H1 (cell line): Measurements from ENCODE around the gene CDCP1. TPM values are rescaled to one million over a fixed set of nuclear protein-coding genes. Genes with fewer than 3 reads are reported as not detected.

ENCODE experiments used
- CTCF ChIA-PET: fragments of 300-600 bp; sonication (Branson Sonifier 250); formaldehyde crosslinking; loops from one replicate; lab custom pipeline; 2021; ENCODE audit not compliant: partially characterized antibody; lab: Charles Lee
- POLR2A ChIA-PET: fragments of 300-600 bp; sonication (Branson Sonifier 250); formaldehyde crosslinking; loops from one replicate; lab custom pipeline; 2021; ENCODE audit warnings: inconsistent platforms; ENCODE audit not compliant: partially characterized antibody; lab: Charles Lee
- DNase-seq, 2 experiments: peaks; one replicate each; pipeline versions ENCODE4 v3.0.0 to v3.0.0-alpha.2; 2010 to 2022; ENCODE audit warnings: low spot score in 2 of 2, low read depth in 1 of 2, mixed read lengths in 1 of 2
- FAIRE-seq: peaks from 2 replicates; lab custom pipeline; 2011; peaks lifted over from hg19 to GRCh38; lab: Jason Lieb, UNC
- H2AFZ ChIP-seq: 2 replicates; pipeline ENCODE4 v1.8.1; 2012; ENCODE audit warnings: low read length, inconsistent platforms
- H2AK5ac ChIP-seq: 2 replicates; pipeline ENCODE4 v1.6.1; 2013; ENCODE audit warnings: low read depth, low read length
- H2BK120ac ChIP-seq: replicated peaks from 2 replicates; pipeline ENCODE3; 2013; ENCODE audit warnings: low read depth, low read length, inconsistent platforms
- H2BK12ac ChIP-seq: 2 replicates; pipeline ENCODE4 v1.6.1; 2013; ENCODE audit warnings: low read depth, low read length
- H2BK15ac ChIP-seq: 2 replicates; pipeline ENCODE4 v1.6.1; 2013; ENCODE audit warnings: low read length
- H2BK20ac ChIP-seq: 2 replicates; pipeline ENCODE4 v1.6.1; 2013; ENCODE audit warnings: low read length
- H2BK5ac ChIP-seq: 2 replicates; pipeline ENCODE4 v1.6.1; 2013; ENCODE audit warnings: low read depth, low read length
- H3K14ac ChIP-seq: 2 replicates; pipeline ENCODE4 v1.6.1; 2013; ENCODE audit warnings: inconsistent platforms; ENCODE audit not compliant: insufficient read length
- H3K18ac ChIP-seq: 2 replicates; pipeline ENCODE4 v1.6.1; 2013; ENCODE audit warnings: low read length; ENCODE audit errors: extremely low read depth
- H3K23ac ChIP-seq: 2 replicates; pipeline ENCODE4 v1.6.1; 2013; ENCODE audit warnings: inconsistent platforms; ENCODE audit not compliant: insufficient read length
- H3K23me2 ChIP-seq: 2 replicates; pipeline ENCODE4 v1.6.1; 2013; ENCODE audit warnings: low read depth, low read length
- H3K27ac ChIP-seq: 2 replicates; pipeline ENCODE4 v1.6.1; 2011; ENCODE audit warnings: low read depth, low read length, inconsistent platforms
- H3K27me3 ChIP-seq, 4 experiments: replicated peaks in 1 of 4; 1 replicate in 1 of 4; 2 replicates in 3 of 4; pipeline versions ENCODE4 v1.6.1 to v1.8.1; 2011 to 2013; ENCODE audit warnings: low read length in 3 of 4, mild to moderate bottlenecking in 3 of 4, inconsistent platforms in 2 of 4, mixed read lengths in 2 of 4, moderate library complexity in 1 of 4; ENCODE audit not compliant: control insufficient read depth in 3 of 4, insufficient read depth in 3 of 4; ENCODE audit errors: extremely low read depth in 1 of 4
- H3K36me3 ChIP-seq, 4 experiments: 2 replicates each; pipeline versions ENCODE4 v1.6.1 to v1.8.1; 2011 to 2013; ENCODE audit warnings: mild to moderate bottlenecking in 4 of 4, low read length in 3 of 4, moderate library complexity in 2 of 4, control low read depth in 1 of 4, inconsistent platforms in 1 of 4; ENCODE audit not compliant: insufficient read depth in 4 of 4, control insufficient read depth in 2 of 4
- H3K4ac ChIP-seq: replicated peaks from 2 replicates; pipeline ENCODE3; 2013; ENCODE audit warnings: low read length, low read depth, mixed read lengths, inconsistent platforms; ENCODE audit not compliant: insufficient read length
- H3K4me1 ChIP-seq, 4 experiments: replicated peaks in 1 of 4; 1 replicate in 1 of 4; 2 replicates in 3 of 4; pipeline versions ENCODE4 v1.6.1 to v1.8.1; 2011 to 2013; ENCODE audit warnings: low read length in 3 of 4, inconsistent platforms in 2 of 4, mixed read lengths in 1 of 4; ENCODE audit not compliant: insufficient read depth in 4 of 4, control insufficient read depth in 3 of 4
- H3K4me2 ChIP-seq, 2 experiments: 2 replicates each; pipeline versions ENCODE4 v1.6.1 to v1.8.1; 2011 to 2013; ENCODE audit warnings: low read depth in 2 of 2, low read length in 2 of 2, control low read depth in 1 of 2, inconsistent platforms in 1 of 2, mild to moderate bottlenecking in 1 of 2; ENCODE audit not compliant: insufficient read depth in 1 of 2
- H3K4me3 ChIP-seq, 4 experiments: fragments of 200-600, 300-600 bp in 1 of 4; sonication (generic), shearing (Covaris generic), sonication (Bioruptor Twin) in 1 of 4; 2 replicates each; pipeline versions ENCODE4 v1.5.1 to v1.8.1; 2011 to 2016; ENCODE audit warnings: low read length in 4 of 4, low read depth in 3 of 4, control low read depth in 2 of 4, inconsistent platforms in 2 of 4, mild to moderate bottlenecking in 2 of 4, mixed read lengths in 1 of 4, moderate library complexity in 1 of 4; ENCODE audit not compliant: insufficient read depth in 2 of 4; ENCODE audit errors: extremely low read depth in 1 of 4
- H3K56ac ChIP-seq: replicated peaks from 2 replicates; pipeline ENCODE3; 2013; ENCODE audit warnings: low read depth, mild to moderate bottlenecking, mixed read lengths, low read length, inconsistent platforms; ENCODE audit not compliant: insufficient read length
- H3K79me1 ChIP-seq: 2 replicates; pipeline ENCODE4 v1.6.1; 2013; ENCODE audit warnings: low read depth, low read length, control low read depth
- H3K79me2 ChIP-seq, 2 experiments: 2 replicates each; pipeline versions ENCODE4 v1.6.1 to v1.8.1; 2012 to 2013; ENCODE audit warnings: low read length in 2 of 2, mild to moderate bottlenecking in 2 of 2, inconsistent platforms in 1 of 2; ENCODE audit not compliant: insufficient read depth in 2 of 2, control insufficient read depth in 1 of 2
- H3K9ac ChIP-seq, 4 experiments: replicated peaks in 1 of 4; 1 replicate in 1 of 4; 2 replicates in 3 of 4; pipeline versions ENCODE4 v1.6.1 to v1.8.1; 2011 to 2013; ENCODE audit warnings: low read depth in 3 of 4, low read length in 3 of 4, control low read depth in 2 of 4, mild to moderate bottlenecking in 2 of 4, moderate library complexity in 2 of 4, inconsistent platforms in 1 of 4; ENCODE audit errors: extremely low read depth in 1 of 4
- H3K9me3 ChIP-seq, 2 experiments: 2 replicates each; pipeline versions ENCODE4 v1.6.1 to v1.8.1; 2012 to 2013; ENCODE audit warnings: mild to moderate bottlenecking in 2 of 2, moderate library complexity in 2 of 2, control low read depth in 1 of 2, inconsistent platforms in 1 of 2, low read depth in 1 of 2, low read length in 1 of 2, mixed read lengths in 1 of 2; ENCODE audit not compliant: insufficient read depth in 2 of 2
- H4K20me1 ChIP-seq, 2 experiments: replicated peaks in 1 of 2; 2 replicates each; pipeline versions ENCODE3 to v1.8.1; 2011 to 2013; ENCODE audit warnings: inconsistent platforms in 2 of 2, low read length in 2 of 2, mild to moderate bottlenecking in 1 of 2; ENCODE audit not compliant: insufficient read depth in 2 of 2, control insufficient read depth in 1 of 2
- H4K5ac ChIP-seq: 2 replicates; pipeline ENCODE4 v1.6.1; 2013; ENCODE audit warnings: low read length, low read depth, mixed read lengths, inconsistent platforms; ENCODE audit not compliant: insufficient read length
- H4K8ac ChIP-seq: 2 replicates; pipeline ENCODE4 v1.8.0; 2013; ENCODE audit warnings: mild to moderate bottlenecking, moderate library complexity, low read length, inconsistent platforms; ENCODE audit not compliant: insufficient read depth; ENCODE audit errors: extremely low read depth
- H4K91ac ChIP-seq: replicated peaks from 2 replicates; pipeline ENCODE3; 2013; ENCODE audit warnings: low read length, mixed read lengths, inconsistent platforms; ENCODE audit not compliant: insufficient read length
- CBX8 ChIP-seq: fragments of 300-800, 300-1000 bp; sonication (generic); IDR thresholded peaks from 2 replicates; pipeline ENCODE4 v1.7.1; 2016; ENCODE audit warnings: low read depth, low read length, borderline replicate concordance
- MAX ChIP-seq: IDR thresholded peaks from 2 replicates; pipeline ENCODE4 v1.6.1; 2012; ENCODE audit warnings: inconsistent platforms
- TCF12 ChIP-seq: IDR thresholded peaks from 2 replicates; pipeline ENCODE4 v1.6.1; 2011; ENCODE audit warnings: low read depth, mild to moderate bottlenecking, low read length
- USF2 ChIP-seq: IDR thresholded peaks from 2 replicates; pipeline ENCODE4 v1.6.1; 2011; ENCODE audit warnings: low read length, improper control_type of control experiment
- WGBS, 2 experiments: shearing (Covaris generic) in 1 of 2; methylation state at CpG; one replicate each; pipeline versions ENCODE4 v1.1.6 to v1.1.7; 2013 to 2015; ENCODE audit warnings: low lambda C conversion rate in 2 of 2, mixed read lengths in 2 of 2, inconsistent platforms in 1 of 2, low coverage in 1 of 2, missing lambda C conversion rate in 1 of 2; ENCODE audit not compliant: insufficient replicate concordance in 2 of 2, insufficient coverage in 1 of 2, insufficient read length in 1 of 2; ENCODE audit errors: extremely low coverage in 1 of 2, missing lambda C conversion rate in 1 of 2; 5-methylcytosine and 5-hydroxymethylcytosine counted together
- polyA plus RNA-seq, 7 experiments: library from polyadenylated mRNA; depleted of rRNA in 3 of 7; stranded (reverse) in 5 of 7; unstranded in 2 of 7; fragments of >200 nt in 5 of 7; fragments of 200-250 nt in 2 of 7; gene quantifications; 1 replicate in 5 of 7; 2 replicates in 1 of 7; 4 replicates in 1 of 7; pipeline versions ENCODE4 v1.2.1 to v1.2.3, GENCODE V29; 2011 to 2013; ENCODE audit warnings: missing spikeins in 2 of 7, mixed read lengths in 2 of 7
- total RNA-seq: library from RNA; stranded (reverse); fragmentation: NEBNext Ultra II Directional; extraction: Animal tissue kit (Norgen Biotek cat#: 25700); gene quantifications from 2 replicates; pipeline ENCODE4 v1.2.1, GENCODE V29; 2021

The CDCP1 gene
- total and polyA plus RNA-seq, 2 of the 8 experiments (the other 6 are each of a cell fraction or from before 2014, with no cell fraction given), result 10.0 to 23.3 TPM

GRCh38 chr3:45062697-45063070 is 83.5 kb downstream of the CDCP1 start:
- Histone ChIP-seq H2BK5ac (no peak overlapping the region), H3K23me2 (no peaks in the 10 kb centered on the region), H3K79me1 (no peaks in the 10 kb centered on the region), H3K4me3 (no peak overlapping the region), H3K9ac (no peak overlapping the region), H3K4me2 (no peak overlapping the region), H2BK12ac (no peak overlapping the region), H4K91ac (no peak overlapping the region), H3K9me3 (no peaks in the 10 kb centered on the region), H2BK20ac (no peak overlapping the region), H2BK120ac (no peak overlapping the region), H2BK15ac (no peak overlapping the region), H3K56ac (no peak overlapping the region)
- CTCF ChIA-PET, result interaction anchor here (2.3 to 2.5 kb wide), 2 partner anchors 21 to 148 kb away, joined by 8 to 12 read pairs; no protein-coding TSS in a partner anchor
- POLR2A ChIA-PET, result no interaction called here
- DNase-seq, result no peak
- TF ChIP-seq MAX, result no peak
- TF ChIP-seq CBX8, result no peak
- no peak for TF ChIP-seq USF2
- no peak for TF ChIP-seq TCF12
- TF ChIP-seq, all 59 proteins: peak for 0
- no peak overlapping the region for H3K27ac ChIP-seq
- no peak overlapping the region for H3K18ac ChIP-seq
- no peak overlapping the region for H2AFZ ChIP-seq
- no peak overlapping the region for H4K5ac ChIP-seq
- WGBS, 2 experiments, result 100% methylated on average over 1 of the region's 1 CpG; no CpG with 5 or more reads in 1 of the 2 experiments
- no peak for FAIRE-seq
- no peaks in the 10 kb centered on the region for H3K79me2 ChIP-seq
- no peak overlapping the region for H3K4ac ChIP-seq
- H3K14ac ChIP-seq, result no peak overlapping the region
- no peaks in the 10 kb centered on the region for H3K36me3 ChIP-seq
- H3K4me1 ChIP-seq, result peaks cover 0 to 10% (median 2%) of the 10 kb centered on the region in 4 experiments; a peak in 4 of 7 replicates
- H2AK5ac ChIP-seq, result no peak overlapping the region
- H3K23ac ChIP-seq, result no peak overlapping the region
- H4K8ac ChIP-seq, result no peak overlapping the region
- no peaks in the 10 kb centered on the region for H4K20me1 ChIP-seq
- H3K27me3 ChIP-seq, result peaks cover 8 to 21% (median 16%) of the 10 kb centered on the region in 4 experiments
